ENCODE data around the gene KCNC3. TPM values are rescaled to one million over a fixed set of nuclear protein-coding genes. Genes with fewer than 3 reads are reported as not detected.

Gene KCNC3
- total and polyA plus RNA-seq, 10 of the 15 experiments (the other 5 are each of a cell fraction or from before 2014, with no cell fraction given), result 0.08 to 3.8 (median 0.44) TPM; not detected in 2

GRCh38 chr19:50319156-50319555 is 10.0 kb downstream of the KCNC3 start:
- Histone ChIP-seq H3K27ac (ENCODE audit: control insufficient read depth, insufficient read depth) (no peak overlapping the region), H4K20me1 (ENCODE audit: control insufficient read depth, insufficient read depth) (no peaks in the 10 kb centered on the region), H3K4me1 (ENCODE audit: control insufficient read depth, insufficient read depth, low read length) (no peaks in the 10 kb centered on the region), H3K79me2 (ENCODE audit: control insufficient read depth, insufficient read depth, low read length) (no peaks in the 10 kb centered on the region), H3K9me3 (replicated peaks; ENCODE audit: control insufficient read depth, insufficient read depth, low read length) (no peaks in the 10 kb centered on the region; the same call in 2 of the 3 replicates), H3K36me3 (ENCODE audit: control insufficient read depth in 2 of 2, insufficient read depth in 2 of 2, low read length in 1 of 2) (no peaks in the 10 kb centered on the region), H3K4me2 (ENCODE audit: control insufficient read depth, insufficient read depth) (no peak overlapping the region), H3K27me3 (replicated peaks in 1 of 2; ENCODE audit: control insufficient read depth in 2 of 2, insufficient read depth in 2 of 2, low read length in 1 of 2) (peaks cover 0 to 2% of the 10 kb centered on the region in 2 experiments; a peak in 1 of 4 replicates), H3K4me3 (no peak overlapping the region), H2AFZ (ENCODE audit: control insufficient read depth, low read depth, low read length) (no peak overlapping the region), H3K9ac (ENCODE audit: control insufficient read depth, insufficient read depth, low read length) (no peak overlapping the region)
- in situ Hi-C loops (cut with MboI), result no loop called here
- POLR2A ChIA-PET, result interaction anchor here (0.6 to 1.0 kb wide), 3 partner anchors 10 to 38 kb away, joined by 3 to 4 read pairs (median 4); partner anchors contain the start of gene KCNC3
- DNase-seq (ENCODE audit: low read depth, low spot score) (no peak), ATAC-seq (no peak), FAIRE-seq (no peak)
- WGBS (ENCODE audit: insufficient coverage, insufficient replicate concordance, low lambda C conversion rate, missing lambda C conversion rate), result 59% methylated on average over 11 of the region's 11 CpGs
- intact Hi-C loops (cut with micrococcal nuclease; ENCODE audit: unreplicated experiment), result no loop called here
- RAD21 ChIA-PET (ENCODE audit: unreplicated experiment), result interaction anchor here (0.6 kb wide), 1 partner anchor 1575 kb away, joined by 3 read pairs; no protein-coding TSS in a partner anchor
- SMC1A ChIA-PET (ENCODE audit: uncharacterized antibody, unreplicated experiment), result no interaction called here
- BruUV-seq (replicated peaks), result no TSS peak
- CTCF ChIA-PET, result no interaction called here
- no peak for TF ChIP-seq RAD21 (IDR thresholded peaks at IDR 0.05; ENCODE audit: insufficient read depth, low read depth, low read length)
- TF ChIP-seq ZNF687 (IDR thresholded peaks at IDR 0.05), result no peak
- no peak for TF ChIP-seq RAD51 (IDR thresholded peaks at IDR 0.05)
- no peak for TF ChIP-seq HDGF (IDR thresholded peaks at IDR 0.05)
- no peak for TF ChIP-seq TARDBP (IDR thresholded peaks at IDR 0.05; ENCODE audit: borderline replicate concordance)
- no peak for TF ChIP-seq CEBPB (IDR thresholded peaks at IDR 0.05; ENCODE audit: borderline replicate concordance in 1 of 2, low read depth in 2 of 2, low read length in 2 of 2)
- TF ChIP-seq HDAC2 (IDR thresholded peaks at IDR 0.05), result no peak
- TF ChIP-seq ZBTB40 (IDR thresholded peaks at IDR 0.05; ENCODE audit: borderline replicate concordance), result no peak
- TF ChIP-seq FOXM1 (IDR thresholded peaks at IDR 0.05; ENCODE audit: low read depth, low read length), result no peak
- TF ChIP-seq ZBTB11 (CRISPR knock-in tag; IDR thresholded peaks at IDR 0.05), result no peak
